ENCODE data around the gene UBE3C.

The UBE3C gene

DNA sequence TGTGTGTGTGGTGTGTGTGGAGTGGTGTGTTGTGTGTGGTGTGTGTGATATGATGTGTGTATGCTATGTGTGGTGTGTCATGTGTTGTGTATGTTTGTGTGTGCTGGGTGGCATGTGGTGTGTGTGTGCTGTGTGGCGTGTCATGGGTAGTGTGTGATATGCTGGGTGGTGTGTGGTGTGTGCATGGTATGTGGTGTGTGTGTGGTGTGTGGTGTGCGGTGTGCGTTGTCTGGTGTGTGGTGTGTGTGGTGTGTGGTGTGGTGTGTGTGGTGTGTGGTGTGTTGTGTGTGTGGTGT lies 160.5 kb downstream of the UBE3C start:
- DNase-seq = no peak

DNA sequence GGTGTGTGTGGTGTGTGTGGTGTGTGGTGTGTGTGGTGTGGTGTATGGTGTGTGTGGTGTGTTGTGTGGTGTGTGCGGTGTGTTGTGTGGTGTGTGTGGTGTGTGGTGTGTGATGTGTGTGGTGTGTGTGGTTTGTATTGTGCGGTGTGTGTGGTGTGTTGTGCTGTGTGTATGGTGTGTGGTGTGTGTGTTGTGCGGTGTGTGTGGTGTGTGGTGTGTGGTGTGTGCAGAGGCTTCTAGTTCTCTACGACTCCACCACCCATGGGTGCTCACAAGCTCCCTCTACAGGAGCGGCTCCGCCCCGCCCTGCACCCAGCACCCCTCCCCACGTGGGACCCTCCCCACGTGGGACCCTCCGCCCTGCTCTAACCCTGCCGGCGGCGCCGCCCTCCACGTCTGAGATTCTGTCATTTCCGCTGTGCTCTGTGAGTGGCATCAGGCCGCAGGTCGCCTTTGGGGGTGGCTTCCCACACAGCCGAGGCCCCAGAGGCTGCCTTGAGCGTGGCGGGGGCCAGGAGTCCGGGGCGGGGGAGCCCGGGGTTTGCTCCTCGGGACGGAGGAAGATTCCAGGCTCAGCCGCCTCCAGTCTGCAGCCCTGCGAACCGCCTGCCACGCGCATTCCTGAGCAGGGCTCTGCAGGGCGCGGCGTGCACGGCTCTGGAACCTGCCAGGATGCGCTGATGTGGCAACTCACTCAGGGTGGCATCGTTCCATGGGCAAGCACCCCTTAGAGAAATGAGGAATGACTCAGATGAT lies 161.1 kb downstream of the UBE3C start:
- no peak for DNase-seq

DNA sequence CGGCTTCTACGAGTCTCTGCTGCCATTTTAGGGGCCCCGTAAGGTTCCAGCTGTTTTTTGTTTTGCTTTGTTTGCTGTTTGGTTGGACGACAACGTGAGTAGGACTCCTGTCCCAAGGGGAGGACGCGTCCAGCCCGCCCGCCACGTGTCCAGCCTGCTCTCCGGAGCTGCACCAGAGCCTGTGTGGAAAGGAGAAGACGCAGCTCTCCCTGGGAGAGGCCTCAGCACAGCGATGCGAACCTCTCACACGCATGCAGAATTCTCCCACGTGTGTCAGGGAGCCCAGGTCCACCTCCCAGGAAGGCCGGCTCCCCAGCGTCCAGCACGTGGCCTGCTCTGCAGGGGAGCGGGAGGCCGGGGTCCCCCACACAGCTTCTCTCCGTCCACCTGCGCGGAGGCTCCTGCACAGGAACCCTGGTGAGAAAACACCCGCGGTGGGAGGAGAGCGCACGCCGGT lies 161.7 kb downstream of the UBE3C start:
- no peak for DNase-seq

DNA sequence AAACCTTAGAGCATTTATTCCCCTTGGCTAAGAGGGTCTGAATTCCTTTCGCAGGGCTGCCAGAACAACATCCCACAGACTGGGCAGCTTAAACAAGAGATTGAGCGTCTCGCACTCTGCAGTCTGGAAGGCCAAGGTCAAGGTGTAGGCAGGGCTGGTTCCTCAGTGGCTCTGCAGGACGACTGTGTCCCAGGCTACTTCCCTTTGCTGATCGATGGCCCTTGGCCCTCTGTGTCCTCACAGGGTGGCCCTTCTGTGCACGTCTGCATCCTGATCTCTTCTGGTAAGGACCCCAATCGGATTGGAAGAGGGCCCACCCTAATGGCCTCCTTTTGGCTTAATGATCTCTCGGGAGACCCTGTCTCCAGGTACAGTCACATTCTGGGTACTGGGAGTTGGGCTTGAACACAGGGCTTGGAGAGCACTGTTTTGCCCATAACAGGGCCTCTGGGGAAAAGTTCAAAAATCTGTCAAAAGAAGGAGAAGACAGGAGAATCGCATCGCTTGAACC lies 162.9 kb downstream of the UBE3C start:
- DNase-seq = no peak

DNA sequence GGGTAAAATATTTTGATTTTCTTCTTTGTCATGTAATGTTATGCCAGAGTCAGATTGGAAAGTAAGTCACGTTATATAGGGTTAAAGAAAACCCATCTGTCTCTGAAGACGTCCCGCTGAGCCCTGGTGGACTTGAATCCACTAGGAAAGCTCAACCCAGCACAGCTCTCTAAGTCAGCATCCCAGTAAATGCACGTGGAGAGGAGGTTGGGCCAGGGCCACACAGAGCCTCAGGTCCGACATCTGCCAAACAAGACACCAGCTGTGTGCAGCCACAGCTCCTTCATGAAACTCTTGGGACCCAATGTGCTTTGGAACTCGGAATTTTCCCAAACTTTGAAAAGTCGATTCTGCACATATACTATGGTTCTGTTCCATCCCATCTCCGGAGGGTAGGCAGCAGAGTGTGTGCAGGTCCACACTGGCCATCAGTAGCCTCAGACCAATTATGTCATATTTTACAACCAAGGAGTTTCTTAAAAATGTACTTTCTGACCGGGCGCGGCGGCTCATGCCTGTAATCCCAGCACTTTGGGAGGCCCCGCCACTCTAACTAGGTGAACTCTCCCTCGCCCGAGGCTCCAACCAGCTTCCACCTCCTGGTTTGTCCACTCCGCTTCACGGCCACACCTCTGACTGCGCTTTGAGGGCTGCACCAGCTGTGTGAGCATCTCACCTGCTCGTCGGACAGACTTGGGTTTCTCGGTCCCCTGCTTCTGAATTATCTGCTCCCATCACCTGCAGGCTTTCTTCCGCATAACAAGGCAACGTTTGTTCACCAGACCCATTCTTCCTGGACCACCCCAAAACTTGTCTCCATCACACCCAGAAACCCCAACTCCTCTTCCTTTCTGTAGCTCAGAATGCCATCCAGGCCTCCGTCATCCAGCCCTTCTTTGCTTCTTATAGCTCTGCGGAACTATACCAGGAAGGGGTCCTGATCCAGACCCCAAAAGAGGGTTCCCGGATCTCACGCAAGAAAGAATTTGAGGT lies 168.4 kb downstream of the UBE3C start:
- no peak for DNase-seq

DNA sequence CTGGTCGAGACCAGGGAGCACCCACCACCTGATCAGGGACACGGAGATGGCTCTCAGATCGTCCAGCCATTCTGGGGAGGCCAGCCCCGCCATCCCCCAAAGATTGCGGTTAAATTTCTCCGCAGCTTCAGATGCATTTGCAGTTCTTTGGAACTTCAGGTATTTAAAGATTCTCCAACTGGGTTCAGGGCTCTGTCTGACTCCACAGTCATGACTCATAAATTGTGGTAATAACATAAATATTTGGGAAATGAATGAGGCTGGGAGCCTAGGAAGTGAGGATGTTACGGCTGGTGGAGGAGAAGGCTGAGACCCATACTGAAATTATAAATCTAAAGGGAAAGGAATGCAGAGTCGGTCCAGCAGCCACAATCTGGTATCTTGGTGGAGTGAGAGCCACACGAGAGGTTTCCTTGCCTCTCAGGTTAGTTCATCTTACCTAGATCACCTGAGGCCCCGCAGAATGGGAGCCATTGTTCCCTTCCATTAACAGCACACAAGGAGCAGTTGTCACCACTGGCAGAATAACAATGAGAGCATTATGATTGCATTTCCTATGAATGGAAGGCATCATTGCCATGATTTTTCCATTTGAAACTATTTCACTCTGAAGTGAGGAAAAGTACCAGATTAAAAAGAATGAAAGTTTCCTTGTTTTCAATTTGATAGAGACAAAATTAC lies 171.4 kb downstream of the UBE3C start:
- DNase-seq = no peak

DNA sequence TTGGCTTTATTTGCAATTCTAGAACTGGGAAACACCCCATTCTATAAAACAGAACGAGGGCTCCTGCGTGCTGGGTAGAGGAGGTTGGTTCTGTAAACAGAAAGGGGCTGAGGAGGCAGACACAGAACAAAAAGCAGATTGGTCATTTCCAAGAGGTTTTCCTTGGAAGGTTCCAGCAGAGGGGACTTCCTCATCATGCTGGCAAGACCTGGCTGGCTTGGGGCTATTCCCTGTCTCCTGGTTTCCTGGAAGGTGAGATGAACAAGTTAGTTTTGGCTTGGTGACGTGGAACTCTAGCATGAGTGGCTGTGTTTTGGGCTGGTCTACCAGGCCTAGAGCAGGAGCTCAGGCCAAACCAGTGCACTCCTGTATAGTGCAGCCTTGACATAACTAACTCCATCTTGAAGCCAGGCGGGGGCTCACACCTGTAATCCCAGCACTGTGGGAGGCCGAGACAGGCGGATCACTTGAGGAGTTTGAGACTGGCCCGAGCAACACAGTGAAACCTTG lies 172.0 kb downstream of the UBE3C start:
- DNase-seq = no peak

DNA sequence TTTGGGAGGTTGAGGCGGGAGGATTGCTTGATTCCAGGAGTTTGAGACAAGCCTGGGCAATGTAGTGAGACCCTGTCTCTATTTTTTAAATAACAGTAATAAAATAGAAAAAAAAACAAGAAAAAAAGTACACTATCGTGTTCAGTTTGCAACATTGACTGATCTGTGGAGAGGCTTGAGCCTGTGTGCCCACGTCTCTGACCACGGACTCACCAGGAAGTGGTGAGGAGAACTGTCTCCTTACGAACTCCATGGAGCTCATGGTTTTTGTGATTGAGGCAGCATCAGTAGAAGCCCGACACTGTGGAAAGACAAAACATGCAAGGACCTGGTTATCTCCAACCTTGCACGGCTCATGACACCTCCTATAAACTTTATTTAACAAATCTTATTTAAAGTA lies 174.2 kb downstream of the UBE3C start:
- DNase-seq = no peak

DNA sequence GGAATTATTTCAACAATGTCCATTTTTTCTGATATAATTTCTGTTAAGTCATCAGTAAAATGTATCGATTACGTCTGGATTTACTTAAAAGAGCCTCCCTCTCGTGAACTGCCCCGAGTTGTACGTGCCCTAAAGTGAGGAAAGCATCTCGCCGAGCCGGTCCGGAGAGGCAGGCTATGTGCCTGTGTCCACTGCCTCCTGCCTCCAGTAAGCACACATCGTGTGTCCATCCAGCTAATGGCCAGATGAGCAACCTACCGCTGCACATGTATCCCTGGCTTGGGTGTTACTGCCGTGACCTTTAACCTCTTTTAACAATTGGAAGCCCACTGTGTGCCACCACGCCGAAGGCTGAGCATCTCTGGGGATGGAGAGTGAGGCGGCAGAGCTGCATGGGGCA lies 174.9 kb downstream of the UBE3C start:
- DNase-seq = no peak

DNA sequence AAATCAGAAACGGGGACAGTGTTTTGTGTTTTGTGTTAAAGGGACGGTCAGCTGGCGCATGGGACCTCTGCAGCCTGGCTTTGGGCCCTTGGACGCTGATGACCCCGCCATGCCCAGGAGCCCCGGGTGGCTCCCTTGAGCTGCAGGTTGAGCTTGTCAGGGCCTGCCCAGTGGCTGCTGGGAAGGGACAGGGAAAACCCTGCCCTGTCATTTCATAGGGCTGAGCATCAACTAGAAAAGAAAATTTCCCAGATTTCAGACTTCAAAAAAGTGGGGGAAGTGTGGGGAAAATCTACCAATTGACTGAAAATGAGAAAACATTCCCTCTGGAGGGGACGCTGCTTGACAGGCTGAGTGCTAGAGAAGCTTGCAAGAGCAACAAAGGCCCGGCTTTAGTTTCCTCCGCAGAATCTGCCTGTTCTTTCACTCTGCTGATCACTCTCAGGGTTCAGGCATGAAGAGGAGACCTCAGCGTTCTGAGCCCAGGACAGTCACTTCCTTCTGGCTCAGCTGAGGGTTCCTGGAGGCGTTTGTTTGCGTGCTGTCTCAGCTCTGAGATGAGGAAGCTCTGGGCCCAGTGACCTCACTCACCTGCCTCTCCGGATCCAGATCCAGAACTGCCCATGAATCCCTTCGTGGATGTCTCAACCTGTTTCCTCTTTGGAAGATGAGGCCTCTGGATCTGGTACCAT lies 179.4 kb downstream of the UBE3C start:
- DNase-seq = peak; percentile 70
